HCEC 1CT (cell line): ENCODE measurements around the gene MIGA2.
"Not testable (repeated sequence)": the region's sequence is repeated elsewhere in the genome, so short reads cannot be mapped to it uniquely, and the experiment has no call there.

Source experiments
- DNase-seq: peaks from one replicate; pipeline ENCODE4 v3.0.0-alpha.2; 2017

MIGA2 gene

GRCh38 chr9:129036241-129036922, at the start of gene MIGA2:
Gene MIGA2 (plus strand): TSS chr9:129036626. CDS start chr9:129040595, 3,969 bp downstream.
- peak; percentile 99 for DNase-seq

- DNase-seq = no peak
These were observed 49.8 kb upstream of the MIGA2 start for GRCh38 chr9:128986671-128987070.

DNA sequence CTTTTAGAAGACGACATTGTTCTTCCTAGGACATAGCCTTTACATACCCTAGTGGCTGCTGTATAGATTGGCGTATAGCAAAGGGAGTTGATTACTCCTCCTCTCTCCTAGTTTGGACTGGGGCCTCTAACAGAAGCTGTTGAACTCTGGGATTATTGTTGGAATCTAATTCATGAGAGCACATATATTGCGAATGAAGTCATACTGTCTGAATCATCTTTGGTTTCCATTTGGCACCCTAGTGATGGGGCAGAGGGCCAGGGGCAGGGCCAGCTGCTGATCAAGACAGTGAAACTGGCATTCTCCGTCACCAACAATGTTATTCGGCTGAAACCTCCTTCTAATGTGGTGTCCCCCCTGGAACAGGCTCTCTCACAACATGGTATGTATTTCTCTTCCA, 48.6 kb upstream of the MIGA2 start:
- peak; percentile 93 for DNase-seq

DNA sequence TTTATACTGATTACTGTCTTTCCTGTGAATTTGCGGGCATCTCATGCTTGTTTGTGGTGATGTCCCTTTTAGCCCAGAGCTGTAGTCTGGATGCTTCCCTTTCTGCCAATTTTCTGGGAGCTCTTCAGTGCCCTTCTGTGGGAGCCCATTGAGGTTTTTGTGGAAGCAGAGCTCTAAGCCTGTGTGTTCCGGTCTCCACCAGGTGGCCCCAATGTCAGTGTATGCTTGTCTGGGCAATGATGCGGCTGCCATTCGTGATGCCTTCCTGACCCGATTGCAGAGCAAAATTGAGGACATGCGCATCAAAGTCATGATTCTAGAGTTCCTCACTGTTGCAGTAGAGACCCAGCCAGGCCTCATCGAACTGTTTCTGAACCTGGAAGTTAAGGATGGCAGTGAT, 43.4 kb upstream of the MIGA2 start:
- no peak for DNase-seq

GRCh38 chr9:128995791-128996190, 40.6 kb upstream of the MIGA2 start:
- no peak for DNase-seq

GRCh38 chr9:128998462-128998861, 38.0 kb upstream of the MIGA2 start:
- no peak for DNase-seq

DNA sequence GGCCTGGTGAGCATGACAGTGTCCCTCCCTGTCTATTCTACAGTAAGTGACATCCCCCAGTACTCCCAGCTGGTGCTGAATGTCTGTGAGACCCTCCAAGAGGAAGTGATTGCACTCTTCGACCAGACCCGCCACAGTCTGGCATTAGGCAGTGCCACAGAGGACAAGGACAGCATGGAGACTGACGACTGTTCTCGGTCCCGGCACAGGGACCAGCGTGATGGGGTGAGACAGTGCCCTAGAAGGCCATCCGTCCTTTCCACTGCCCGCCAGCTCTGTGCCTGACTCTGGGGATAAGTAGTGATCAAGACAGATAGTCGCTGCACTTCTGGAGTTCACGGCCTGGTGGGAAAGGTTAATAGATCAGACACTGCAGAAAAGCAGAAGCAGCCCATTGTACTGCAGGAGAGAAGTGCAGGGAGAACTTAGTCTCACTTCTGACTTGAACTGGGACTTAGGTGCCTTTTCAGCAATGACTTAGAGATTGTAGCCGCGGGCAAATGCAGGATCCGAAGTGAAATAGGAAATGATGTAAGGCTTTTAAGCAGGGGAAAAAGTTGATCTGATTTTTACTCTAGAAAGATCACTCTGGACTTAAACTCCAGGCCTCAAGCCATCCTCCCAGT, 36.7 kb upstream of the MIGA2 start:
- no peak for DNase-seq

GRCh38 chr9:129001504-129002325, 34.7 kb upstream of the MIGA2 start:
- no peak for DNase-seq

- DNase-seq = no peak
These were observed 33.4 kb upstream of the MIGA2 start for GRCh38 chr9:129002992-129003391.

GRCh38 chr9:129004173-129004572, 32.3 kb upstream of the MIGA2 start:
- not testable (repeated sequence) for DNase-seq

DNA sequence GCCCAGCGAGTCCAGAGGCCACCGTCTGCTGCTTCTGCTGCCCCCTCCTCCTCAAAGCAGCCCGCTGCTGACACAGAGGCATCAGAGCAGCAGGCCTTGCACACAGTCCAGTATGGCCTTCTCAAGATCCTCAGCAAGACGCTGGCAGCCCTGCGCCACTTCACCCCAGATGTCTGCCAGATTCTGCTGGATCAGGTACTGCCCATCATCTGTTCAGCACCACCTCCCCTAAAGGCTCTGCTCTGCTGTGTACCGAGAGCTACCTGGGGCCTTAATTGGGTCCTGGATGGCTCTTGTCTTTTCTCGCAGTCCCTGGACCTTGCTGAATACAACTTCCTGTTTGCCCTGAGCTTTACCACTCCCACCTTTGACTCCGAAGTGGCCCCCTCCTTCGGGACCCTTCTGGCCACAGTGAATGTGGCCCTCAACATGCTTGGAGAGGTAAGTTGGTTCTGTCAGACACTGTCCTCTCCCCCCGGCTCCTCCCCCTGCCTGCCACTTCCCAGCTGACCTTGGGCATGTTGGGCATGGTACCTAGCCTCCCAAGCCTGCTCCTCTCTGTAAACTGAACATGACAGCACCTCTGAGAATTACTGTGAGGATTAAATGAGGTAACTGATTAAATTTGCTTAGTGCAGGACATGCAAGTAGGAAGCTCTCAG, 31.0 kb upstream of the MIGA2 start:
- DNase-seq = no peak

GRCh38 chr9:129006328-129007034, 29.9 kb upstream of the MIGA2 start:
- DNase-seq = peak; percentile 75

- no peak for DNase-seq
These were observed 29.2 kb upstream of the MIGA2 start for GRCh38 chr9:129007035-129007765.

- no peak for DNase-seq
These were observed 28.5 kb upstream of the MIGA2 start for GRCh38 chr9:129007766-129008468.

DNA sequence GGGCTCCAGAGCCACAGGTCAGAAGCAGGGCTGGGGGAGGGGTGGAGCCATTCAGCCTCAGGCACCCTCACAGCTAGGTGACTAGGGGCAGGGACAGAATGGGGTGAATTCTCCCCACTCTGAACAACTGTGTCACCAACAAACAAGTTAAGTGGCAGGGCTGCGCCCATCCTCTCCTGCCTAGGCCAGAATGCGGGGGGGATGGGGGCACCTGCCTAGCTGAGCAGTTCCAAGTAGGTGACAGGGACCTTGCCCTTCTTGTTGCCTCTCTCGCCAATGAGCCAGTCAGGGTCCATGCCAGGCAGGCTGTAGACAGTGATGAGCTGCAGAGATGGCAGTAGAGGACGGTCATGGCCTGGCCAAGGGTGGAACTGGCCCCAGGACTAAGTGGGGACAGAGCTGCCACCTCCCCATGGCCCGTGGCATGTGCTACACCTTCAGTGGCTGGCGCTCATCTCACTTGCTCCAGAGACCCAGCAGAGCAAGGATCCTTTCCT, 27.9 kb upstream of the MIGA2 start:
- no peak for DNase-seq

GRCh38 chr9:129008986-129009583, 27.3 kb upstream of the MIGA2 start:
- no peak for DNase-seq

DNA sequence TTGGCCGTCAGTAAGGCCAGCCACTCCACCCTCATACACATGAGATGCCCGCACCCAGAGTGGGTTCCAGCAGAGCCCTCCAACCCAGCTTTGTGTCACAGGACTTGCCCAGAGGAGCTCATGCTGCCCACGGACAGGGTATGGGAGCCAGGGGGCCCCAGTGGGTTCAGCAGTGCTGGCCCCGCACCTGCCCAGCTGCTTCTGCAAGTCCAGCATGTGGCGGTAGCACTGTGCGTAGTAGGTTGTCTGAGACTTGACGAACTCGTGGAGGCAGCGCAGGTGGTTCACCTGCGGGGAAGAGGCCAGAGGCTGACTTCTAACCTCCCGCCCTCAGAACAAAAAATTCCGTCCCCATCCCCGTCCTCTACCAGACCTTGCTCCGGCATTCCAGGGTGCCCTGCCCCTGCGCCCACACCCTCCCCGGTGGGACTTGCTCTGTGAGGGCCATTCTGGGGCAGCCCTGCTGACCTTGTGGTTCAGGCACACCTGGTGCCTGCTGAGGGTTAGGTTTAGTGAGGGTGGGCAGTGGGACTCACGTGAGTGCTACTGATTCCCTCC, 26.8 kb upstream of the MIGA2 start:
- DNase-seq = no peak

- no peak for DNase-seq
These were observed 26.0 kb upstream of the MIGA2 start for GRCh38 chr9:129010267-129010975.

GRCh38 chr9:129011170-129011569, 25.3 kb upstream of the MIGA2 start:
- no peak for DNase-seq

- DNase-seq = no peak
These were observed 24.7 kb upstream of the MIGA2 start for GRCh38 chr9:129011761-129012181.
